ENCODE measurements around the gene GJD3.

GJD3 gene

GRCh38 chr17:40346765-40347158 is 17.8 kb downstream of the GJD3 start:
- Histone ChIP-seq H3K27me3 (ENCODE audit: control insufficient read depth in 2 of 2, insufficient read depth in 2 of 2, low read length in 2 of 2) (no peaks in the 10 kb centered on the region), H3K4me1 (ENCODE audit: control insufficient read depth in 2 of 2, insufficient read depth in 2 of 2, low read length in 2 of 2) (peaks cover 59 to 72% of the 10 kb centered on the region in 2 donors), H3K9ac (ENCODE audit: low read depth in 1 of 2, low read length in 2 of 2) (peak overlapping the region; percentile 91 to 94), H3K36me3 (ENCODE audit: control insufficient read depth in 2 of 2, insufficient read depth in 2 of 2, low read length in 2 of 2) (peaks cover 13 to 25% of the 10 kb centered on the region in 2 donors), H3K9me3 (ENCODE audit: control insufficient read depth in 2 of 2, low read length in 2 of 2) (no peaks in the 10 kb centered on the region), H3K27ac (ENCODE audit: low read depth in 2 of 2, low read length in 2 of 2) (peak overlapping the region; percentile 92 to 95), H3K4me3 (ENCODE audit: low read length in 2 of 2) (peak overlapping the region in 1 of 2 donors; percentile 82)

GRCh38 chr17:40345994-40346764 is 18.4 kb downstream of the GJD3 start:
- Histone ChIP-seq H3K9me3 (ENCODE audit: control insufficient read depth in 2 of 2, low read length in 2 of 2) (no peaks in the 10 kb centered on the region), H3K36me3 (ENCODE audit: control insufficient read depth in 2 of 2, insufficient read depth in 2 of 2, low read length in 2 of 2) (peaks cover 13 to 21% of the 10 kb centered on the region in 2 donors), H3K27me3 (ENCODE audit: control insufficient read depth in 2 of 2, insufficient read depth in 2 of 2, low read length in 2 of 2) (no peaks in the 10 kb centered on the region), H3K27ac (ENCODE audit: low read depth in 2 of 2, low read length in 2 of 2) (peak overlapping the region; percentile 92 to 95), H3K4me3 (ENCODE audit: low read length in 2 of 2) (peak overlapping the region; percentile 75 to 82), H3K9ac (ENCODE audit: low read depth in 1 of 2, low read length in 2 of 2) (peak overlapping the region; percentile 91 to 94), H3K4me1 (ENCODE audit: control insufficient read depth in 2 of 2, insufficient read depth in 2 of 2, low read length in 2 of 2) (peaks cover 59 to 72% of the 10 kb centered on the region in 2 donors)

- H3K9ac ChIP-seq (ENCODE audit: low read depth in 1 of 2, low read length in 2 of 2): peak overlapping the region; percentile 91 to 94
These were observed 19.2 kb downstream of the GJD3 start for GRCh38 chr17:40345161-40345993.

GRCh38 chr17:40344421-40345160 is 19.9 kb downstream of the GJD3 start:
- no peaks in the 10 kb centered on the region for H3K9me3 ChIP-seq (ENCODE audit: control insufficient read depth in 2 of 2, low read length in 2 of 2)
- H3K27ac ChIP-seq (ENCODE audit: low read depth in 2 of 2, low read length in 2 of 2): peak overlapping the region; percentile 92 to 95
- H3K36me3 ChIP-seq (ENCODE audit: control insufficient read depth in 2 of 2, insufficient read depth in 2 of 2, low read length in 2 of 2): peaks cover 8 to 13% of the 10 kb centered on the region in 2 donors
- peak overlapping the region; percentile 91 to 94 for H3K9ac ChIP-seq (ENCODE audit: low read depth in 1 of 2, low read length in 2 of 2)
- no peaks in the 10 kb centered on the region for H3K27me3 ChIP-seq (ENCODE audit: control insufficient read depth in 2 of 2, insufficient read depth in 2 of 2, low read length in 2 of 2)
- H3K4me1 ChIP-seq (ENCODE audit: control insufficient read depth in 2 of 2, insufficient read depth in 2 of 2, low read length in 2 of 2): peaks cover 58 to 67% of the 10 kb centered on the region in 2 donors
- peak overlapping the region; percentile 75 to 82 for H3K4me3 ChIP-seq (ENCODE audit: low read length in 2 of 2)

More at GRCh38 chr17:40345161-40345993, 19.2 kb downstream of the GJD3 start:
- Histone ChIP-seq H3K9me3 (ENCODE audit: control insufficient read depth in 2 of 2, low read length in 2 of 2) (no peaks in the 10 kb centered on the region), H3K27me3 (ENCODE audit: control insufficient read depth in 2 of 2, insufficient read depth in 2 of 2, low read length in 2 of 2) (no peaks in the 10 kb centered on the region), H3K27ac (ENCODE audit: low read depth in 2 of 2, low read length in 2 of 2) (peak overlapping the region; percentile 92 to 95), H3K4me3 (ENCODE audit: low read length in 2 of 2) (peak overlapping the region; percentile 75 to 82), H3K36me3 (ENCODE audit: control insufficient read depth in 2 of 2, insufficient read depth in 2 of 2, low read length in 2 of 2) (peaks cover 13 to 20% of the 10 kb centered on the region in 2 donors), H3K4me1 (ENCODE audit: control insufficient read depth in 2 of 2, insufficient read depth in 2 of 2, low read length in 2 of 2) (peaks cover 66 to 74% of the 10 kb centered on the region in 2 donors)

GRCh38 chr17:40343219-40344119 is 21.1 kb downstream of the GJD3 start:
- Histone ChIP-seq H3K27ac (ENCODE audit: low read depth in 2 of 2, low read length in 2 of 2) (peak overlapping the region; percentile 92 to 95), H3K9ac (ENCODE audit: low read depth in 1 of 2, low read length in 2 of 2) (peak overlapping the region; percentile 91 to 94), H3K9me3 (ENCODE audit: control insufficient read depth in 2 of 2, low read length in 2 of 2) (no peaks in the 10 kb centered on the region), H3K4me1 (ENCODE audit: control insufficient read depth in 2 of 2, insufficient read depth in 2 of 2, low read length in 2 of 2) (peaks cover 57% of the 10 kb centered on the region in 2 donors), H3K4me3 (ENCODE audit: low read length in 2 of 2) (peak overlapping the region; percentile 75 to 82), H3K36me3 (ENCODE audit: control insufficient read depth in 2 of 2, insufficient read depth in 2 of 2, low read length in 2 of 2) (peaks cover under 1 to 3% of the 10 kb centered on the region in 2 donors), H3K27me3 (ENCODE audit: control insufficient read depth in 2 of 2, insufficient read depth in 2 of 2, low read length in 2 of 2) (no peaks in the 10 kb centered on the region)

- no peaks in the 10 kb centered on the region for H3K9me3 ChIP-seq (ENCODE audit: control insufficient read depth in 2 of 2, low read length in 2 of 2)
- H3K36me3 ChIP-seq (ENCODE audit: control insufficient read depth in 2 of 2, insufficient read depth in 2 of 2, low read length in 2 of 2): peaks cover 0 to 4% of the 10 kb centered on the region in 2 donors
- peak overlapping the region; percentile 91 to 94 for H3K9ac ChIP-seq (ENCODE audit: low read depth in 1 of 2, low read length in 2 of 2)
- H3K27ac ChIP-seq (ENCODE audit: low read depth in 2 of 2, low read length in 2 of 2): peak overlapping the region; percentile 92 to 95
- H3K4me3 ChIP-seq (ENCODE audit: low read length in 2 of 2): peak overlapping the region; percentile 75 to 82
- no peaks in the 10 kb centered on the region for H3K27me3 ChIP-seq (ENCODE audit: control insufficient read depth in 2 of 2, insufficient read depth in 2 of 2, low read length in 2 of 2)
- peaks cover 49 to 52% of the 10 kb centered on the region in 2 donors for H3K4me1 ChIP-seq (ENCODE audit: control insufficient read depth in 2 of 2, insufficient read depth in 2 of 2, low read length in 2 of 2)
These were observed 21.9 kb downstream of the GJD3 start for GRCh38 chr17:40342504-40343218.

- peak overlapping the region; percentile 92 to 95 for H3K27ac ChIP-seq (ENCODE audit: low read depth in 2 of 2, low read length in 2 of 2)
- no peaks in the 10 kb centered on the region for H3K9me3 ChIP-seq (ENCODE audit: control insufficient read depth in 2 of 2, low read length in 2 of 2)
- H3K36me3 ChIP-seq (ENCODE audit: control insufficient read depth in 2 of 2, insufficient read depth in 2 of 2, low read length in 2 of 2): peaks cover 0 to 4% of the 10 kb centered on the region in 2 donors
- no peaks in the 10 kb centered on the region for H3K27me3 ChIP-seq (ENCODE audit: control insufficient read depth in 2 of 2, insufficient read depth in 2 of 2, low read length in 2 of 2)
- peak overlapping the region; percentile 91 to 94 for H3K9ac ChIP-seq (ENCODE audit: low read depth in 1 of 2, low read length in 2 of 2)
- H3K4me3 ChIP-seq (ENCODE audit: low read length in 2 of 2): peak overlapping the region; percentile 75 to 82
- peaks cover 42 to 48% of the 10 kb centered on the region in 2 donors for H3K4me1 ChIP-seq (ENCODE audit: control insufficient read depth in 2 of 2, insufficient read depth in 2 of 2, low read length in 2 of 2)
These were observed 22.6 kb downstream of the GJD3 start for GRCh38 chr17:40341808-40342503.

- Histone ChIP-seq H3K4me1 (ENCODE audit: control insufficient read depth in 2 of 2, insufficient read depth in 2 of 2, low read length in 2 of 2) (peaks cover 34 to 41% of the 10 kb centered on the region in 2 donors), H3K4me3 (ENCODE audit: low read length in 2 of 2) (peak overlapping the region; percentile 75 to 82), H3K36me3 (ENCODE audit: control insufficient read depth in 2 of 2, insufficient read depth in 2 of 2, low read length in 2 of 2) (peaks cover 0 to 4% of the 10 kb centered on the region in 2 donors), H3K9ac (ENCODE audit: low read depth in 1 of 2, low read length in 2 of 2) (peak overlapping the region; percentile 83 to 91), H3K27me3 (ENCODE audit: control insufficient read depth in 2 of 2, insufficient read depth in 2 of 2, low read length in 2 of 2) (no peaks in the 10 kb centered on the region), H3K9me3 (ENCODE audit: control insufficient read depth in 2 of 2, low read length in 2 of 2) (no peaks in the 10 kb centered on the region), H3K27ac (ENCODE audit: low read depth in 2 of 2, low read length in 2 of 2) (peak overlapping the region; percentile 92 to 95)
These were observed 23.4 kb downstream of the GJD3 start for GRCh38 chr17:40340880-40341807.

All from mucosa of rectum (tissue), 2 donors.